ENCODE data around the gene ENTHD1.
A peak's percentile ranks its signal among the peaks of the same experiment; 100 is the strongest.
"Not testable (repeated sequence)": the region's sequence is repeated elsewhere in the genome, so short reads cannot be mapped to it uniquely, and the experiment has no call there.

ENTHD1 gene

DNA sequence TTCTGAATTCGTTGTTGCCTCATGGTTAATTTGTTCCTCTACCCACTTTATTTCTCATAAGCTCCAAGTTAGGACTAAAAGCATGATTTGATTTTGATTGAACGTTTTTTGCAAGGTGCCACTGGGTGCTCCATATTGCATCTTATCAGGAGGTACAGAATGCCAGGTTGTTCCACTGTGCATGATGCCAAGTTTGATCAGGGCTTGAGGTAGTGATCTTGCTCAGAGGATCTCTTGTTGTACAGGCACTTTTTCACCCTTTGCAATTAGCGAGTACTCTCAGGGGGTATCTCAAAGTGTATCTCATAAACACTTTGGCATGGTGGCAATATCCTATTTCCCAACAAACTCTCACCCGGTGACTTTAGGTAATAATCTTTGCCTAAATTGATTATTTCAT lies 11.3 kb upstream of the ENTHD1 start:
- H3K9me2 ChIP-seq (replicated peaks; ENCODE audit: insufficient read depth, low read length), result no peaks in the 10 kb centered on the region
- no peaks in the 10 kb centered on the region for H4K20me1 ChIP-seq (ENCODE audit: insufficient read depth, low read length)
- peaks cover 16% of the 10 kb centered on the region for H3K4me1 ChIP-seq (ENCODE audit: low read length)
- no peaks in the 10 kb centered on the region for H3K27me3 ChIP-seq (replicated peaks; ENCODE audit: insufficient read depth, low read length)
- no peak overlapping the region for H3K27ac ChIP-seq (ENCODE audit: low read length)
- peaks cover 8% of the 10 kb centered on the region; the same call in 1 of the 2 replicates for H3F3A ChIP-seq (ENCODE audit: insufficient read depth, low read length)
- no peak overlapping the region for H3K9ac ChIP-seq (ENCODE audit: low read length)
- no peaks in the 10 kb centered on the region for H3K9me3 ChIP-seq (replicated peaks; ENCODE audit: insufficient read depth, low read length)
- no peak for DNase-seq
- H3K79me2 ChIP-seq (ENCODE audit: low read length), result no peaks in the 10 kb centered on the region
- TF ChIP-seq, protein P1, sequence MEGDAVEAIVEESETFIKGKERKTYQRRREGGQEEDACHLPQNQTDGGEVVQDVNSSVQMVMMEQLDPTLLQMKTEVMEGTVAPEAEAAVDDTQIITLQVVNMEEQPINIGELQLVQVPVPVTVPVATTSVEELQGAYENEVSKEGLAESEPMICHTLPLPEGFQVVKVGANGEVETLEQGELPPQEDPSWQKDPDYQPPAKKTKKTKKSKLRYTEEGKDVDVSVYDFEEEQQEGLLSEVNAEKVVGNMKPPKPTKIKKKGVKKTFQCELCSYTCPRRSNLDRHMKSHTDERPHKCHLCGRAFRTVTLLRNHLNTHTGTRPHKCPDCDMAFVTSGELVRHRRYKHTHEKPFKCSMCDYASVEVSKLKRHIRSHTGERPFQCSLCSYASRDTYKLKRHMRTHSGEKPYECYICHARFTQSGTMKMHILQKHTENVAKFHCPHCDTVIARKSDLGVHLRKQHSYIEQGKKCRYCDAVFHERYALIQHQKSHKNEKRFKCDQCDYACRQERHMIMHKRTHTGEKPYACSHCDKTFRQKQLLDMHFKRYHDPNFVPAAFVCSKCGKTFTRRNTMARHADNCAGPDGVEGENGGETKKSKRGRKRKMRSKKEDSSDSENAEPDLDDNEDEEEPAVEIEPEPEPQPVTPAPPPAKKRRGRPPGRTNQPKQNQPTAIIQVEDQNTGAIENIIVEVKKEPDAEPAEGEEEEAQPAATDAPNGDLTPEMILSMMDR (IDR thresholded peaks at IDR 0.05; ENCODE audit: low read length), result no peak
- TF ChIP-seq EZH2 (optimal IDR thresholded peaks at IDR 0.05; ENCODE audit: low read depth, low read length), result no peak
- no peak overlapping the region for H3K4me3 ChIP-seq (ENCODE audit: low read length)
- no peak overlapping the region for H2AFZ ChIP-seq (ENCODE audit: low read length)
- H3K4me2 ChIP-seq (ENCODE audit: low read depth, low read length), result no peak overlapping the region
- H3K36me3 ChIP-seq (replicated peaks; ENCODE audit: insufficient read depth, low read length), result no peaks in the 10 kb centered on the region

DNA sequence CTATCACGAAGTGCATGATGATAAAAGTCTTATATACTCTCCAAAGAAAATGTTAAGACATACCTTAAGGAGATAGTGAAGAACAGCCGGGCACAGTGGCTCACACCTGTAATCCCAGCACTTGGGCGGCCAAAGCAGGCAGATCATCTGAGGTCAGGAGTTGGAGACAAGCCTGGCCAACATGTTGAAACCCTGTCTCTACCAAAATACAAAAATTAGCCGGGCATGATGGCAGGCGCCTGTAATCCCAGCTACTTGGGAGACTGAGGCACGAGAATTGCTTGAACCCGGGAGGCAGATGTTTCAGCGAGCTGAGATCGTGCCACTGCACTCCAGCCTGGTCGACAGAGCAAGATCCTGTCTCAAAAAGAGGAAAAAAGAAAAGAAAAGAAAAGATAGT lies 10.5 kb upstream of the ENTHD1 start:
- not testable (repeated sequence) for H3K4me3 ChIP-seq (ENCODE audit: low read length); H3K9ac ChIP-seq (ENCODE audit: low read length); H2AFZ ChIP-seq (ENCODE audit: low read length); H3K27me3 ChIP-seq (replicated peaks; ENCODE audit: insufficient read depth, low read length); H3K4me2 ChIP-seq (ENCODE audit: low read depth, low read length); H3K9me3 ChIP-seq (replicated peaks; ENCODE audit: insufficient read depth, low read length); H3K36me3 ChIP-seq (replicated peaks; ENCODE audit: insufficient read depth, low read length); H3K79me2 ChIP-seq (ENCODE audit: low read length); H3K27ac ChIP-seq (ENCODE audit: low read length); H3F3A ChIP-seq (ENCODE audit: insufficient read depth, low read length); DNase-seq; H3K9me2 ChIP-seq (replicated peaks; ENCODE audit: insufficient read depth, low read length); H4K20me1 ChIP-seq (ENCODE audit: insufficient read depth, low read length)
- peaks cover 16% of the 10 kb centered on the region for H3K4me1 ChIP-seq (ENCODE audit: low read length)

DNA sequence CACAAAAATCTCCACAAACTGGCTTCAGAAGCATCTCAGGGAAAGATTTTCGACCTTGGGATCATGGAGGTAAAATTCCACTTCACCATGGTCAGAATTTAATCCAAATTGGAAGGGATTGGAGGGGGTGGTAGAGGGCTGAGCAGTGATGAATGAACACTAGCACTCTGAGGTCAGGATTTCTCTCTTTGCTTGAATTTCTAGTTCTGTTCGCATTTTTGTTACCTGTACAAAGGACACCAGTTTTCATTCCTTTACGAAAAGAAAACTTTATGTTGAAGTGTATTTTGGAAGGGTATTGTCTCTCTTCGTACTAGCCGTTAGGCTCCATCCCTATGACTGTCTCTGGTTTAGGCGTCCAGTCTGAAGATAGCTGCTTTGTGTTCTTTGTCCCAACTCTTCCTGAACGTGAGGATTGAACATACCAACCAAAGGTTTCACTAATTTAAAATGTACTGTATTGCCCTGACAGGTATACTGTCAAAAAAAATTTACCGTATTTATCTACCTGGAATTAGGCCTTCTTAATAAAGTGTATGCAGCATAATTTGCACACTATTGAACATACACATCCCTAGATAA lies 8.1 kb upstream of the ENTHD1 start:
- no peaks in the 10 kb centered on the region for H3K36me3 ChIP-seq (replicated peaks; ENCODE audit: insufficient read depth, low read length)
- H2AFZ ChIP-seq (ENCODE audit: low read length), result no peak overlapping the region
- TF ChIP-seq, protein P1 (IDR thresholded peaks at IDR 0.05; ENCODE audit: low read length), result no peak
- no peak for TF ChIP-seq EZH2 (optimal IDR thresholded peaks at IDR 0.05; ENCODE audit: low read depth, low read length)
- H3K4me2 ChIP-seq (ENCODE audit: low read depth, low read length), result no peak overlapping the region; the same call in 1 of the 2 replicates
- H3F3A ChIP-seq (ENCODE audit: insufficient read depth, low read length), result peaks cover 8% of the 10 kb centered on the region; the same call in 1 of the 2 replicates
- H4K20me1 ChIP-seq (ENCODE audit: insufficient read depth, low read length), result no peaks in the 10 kb centered on the region
- H3K4me1 ChIP-seq (ENCODE audit: low read length), result peaks cover 16% of the 10 kb centered on the region
- no peak for DNase-seq
- no peak overlapping the region for H3K27ac ChIP-seq (ENCODE audit: low read length)
- H3K9me2 ChIP-seq (replicated peaks; ENCODE audit: insufficient read depth, low read length), result no peaks in the 10 kb centered on the region
- no peak overlapping the region for H3K9ac ChIP-seq (ENCODE audit: low read length)
- H3K4me3 ChIP-seq (ENCODE audit: low read length), result no peak overlapping the region
- no peaks in the 10 kb centered on the region for H3K27me3 ChIP-seq (replicated peaks; ENCODE audit: insufficient read depth, low read length)
- H3K79me2 ChIP-seq (ENCODE audit: low read length), result no peaks in the 10 kb centered on the region
- H3K9me3 ChIP-seq (replicated peaks; ENCODE audit: insufficient read depth, low read length), result no peaks in the 10 kb centered on the region

DNA sequence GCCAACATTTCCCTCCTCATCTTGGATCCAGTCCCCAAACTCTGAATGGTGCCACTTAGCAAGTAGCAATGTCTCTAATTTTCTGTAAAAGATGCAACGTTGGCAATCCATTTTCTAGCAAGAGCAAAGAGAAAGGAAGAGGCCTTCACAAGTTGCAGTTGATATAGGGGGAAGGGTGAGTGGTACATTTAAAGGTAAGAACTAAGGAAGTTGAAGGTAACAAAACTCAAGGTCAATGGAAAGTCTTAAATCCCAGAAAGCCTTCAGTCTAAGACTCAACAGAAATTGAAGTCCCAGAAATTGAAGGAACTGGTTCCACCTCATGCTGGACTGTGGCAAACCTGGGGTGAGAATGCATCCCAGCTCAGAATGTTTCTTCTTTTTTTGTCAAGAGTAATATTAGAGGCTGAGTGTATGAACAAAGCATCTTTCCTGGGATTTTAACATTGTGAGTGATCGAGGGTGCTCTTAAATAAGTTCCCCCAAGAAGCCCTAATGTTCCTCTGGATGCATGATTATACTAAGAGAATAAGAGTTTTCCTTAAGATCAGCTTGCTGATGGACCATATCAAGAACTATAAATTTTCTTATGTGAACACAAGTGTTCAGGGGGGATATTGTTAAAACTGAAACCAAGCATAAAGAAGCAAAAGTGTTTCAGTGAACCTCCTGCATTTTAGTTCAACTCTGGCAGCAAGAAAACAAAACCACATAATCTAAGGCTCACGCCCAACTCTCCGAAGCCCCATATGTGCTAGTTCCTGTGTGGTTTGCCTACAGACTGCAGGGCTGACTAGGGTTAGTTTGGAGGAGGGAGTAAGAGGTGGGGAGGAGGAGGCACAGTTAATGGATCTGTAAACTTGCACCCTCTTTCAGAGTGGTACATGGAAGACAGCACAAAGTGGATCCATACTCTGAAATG lies 7.0 kb upstream of the ENTHD1 start, which contains the start of gene GRAP2:
TSS of gene GRAP2 (plus strand) at position 779 of the 922 bp plus-strand sequence. CDS start 46,023 bp downstream, outside the sequence.
- Histone ChIP-seq H3K4me3 (ENCODE audit: low read length) (no peak within 1 kb of the TSS), H3K4me2 (ENCODE audit: low read depth, low read length) (peak within 1 kb of the TSS; percentile 29), H3K79me2 (ENCODE audit: low read length) (no peaks in the 10 kb centered on the region), H3K9me2 (replicated peaks; ENCODE audit: insufficient read depth, low read length) (no peaks in the 10 kb centered on the region), H3K4me1 (ENCODE audit: low read length) (peaks cover 16% of the 10 kb centered on the region), H3K27ac (ENCODE audit: low read length) (no peak within 1 kb of the TSS), H2AFZ (ENCODE audit: low read length) (no peak within 1 kb of the TSS), H3K9ac (ENCODE audit: low read length) (no peak within 1 kb of the TSS), H3K27me3 (replicated peaks; ENCODE audit: insufficient read depth, low read length) (no peaks in the 10 kb centered on the region), H4K20me1 (ENCODE audit: insufficient read depth, low read length) (no peaks in the 10 kb centered on the region), H3F3A (ENCODE audit: insufficient read depth, low read length) (peaks cover 8% of the 10 kb centered on the region; the same call in 1 of the 2 replicates), H3K36me3 (replicated peaks; ENCODE audit: insufficient read depth, low read length) (no peaks in the 10 kb centered on the region), H3K9me3 (replicated peaks; ENCODE audit: insufficient read depth, low read length) (no peaks in the 10 kb centered on the region)
- peak; percentile 84 for DNase-seq
- TF ChIP-seq EZH2phosphoT487 (IDR thresholded peaks at IDR 0.05; ENCODE audit: low read length) (no peak), EZH2 (optimal IDR thresholded peaks at IDR 0.05; ENCODE audit: low read depth, low read length) (no peak)
- TF ChIP-seq, protein P1 (IDR thresholded peaks at IDR 0.05; ENCODE audit: low read length), result no peak
